ENCODE results near the gene PCDHGA1. TPM values are rescaled to one million over a fixed set of nuclear protein-coding genes. Genes with fewer than 3 reads are reported as not detected.
"Not testable (repeated sequence)": the region's sequence is repeated elsewhere in the genome, so short reads cannot be mapped to it uniquely, and the experiment has no call there.

Gene PCDHGA1
- total RNA-seq, 1 donor from 2014 or later: 0.57 TPM

- not testable (repeated sequence) for DNase-seq (ENCODE audit: low spot score)
These were observed 15.7 kb downstream of the PCDHGA1 start for GRCh38 chr5:141346017-141346416.

- DNase-seq (ENCODE audit: low spot score): no peak
These were observed 19.8 kb downstream of the PCDHGA1 start, which contains the start of gene PCDHGB1 for GRCh38 chr5:141349917-141350619. TSS of gene PCDHGB1 (plus strand) at chr5:141350099. CDS start at chr5:141350261, 162 bp downstream.

GRCh38 chr5:141351591-141351990, 21.3 kb downstream of the PCDHGA1 start:
- DNase-seq (ENCODE audit: low spot score): no peak

GRCh38 chr5:141354900-141355469, 24.7 kb downstream of the PCDHGA1 start, which contains the start of gene PCDHGA4:
TSS of gene PCDHGA4 (plus strand) at chr5:141355021. CDS start at chr5:141355108, 87 bp downstream.
- no peak for DNase-seq (ENCODE audit: low spot score)

GRCh38 chr5:141355641-141356040, 25.3 kb downstream of the PCDHGA1 start:
- DNase-seq (ENCODE audit: low spot score): no peak

GRCh38 chr5:141356133-141356532, 25.8 kb downstream of the PCDHGA1 start:
- DNase-seq (ENCODE audit: low spot score): no peak

- no peak for DNase-seq (ENCODE audit: low spot score)
These were observed 26.6 kb downstream of the PCDHGA1 start for GRCh38 chr5:141356950-141357349.

GRCh38 chr5:141359790-141360426, 29.6 kb downstream of the PCDHGA1 start, which contains the start of gene PCDHGB2:
TSS of gene PCDHGB2 (plus strand) at chr5:141359994. CDS start at chr5:141360136, 142 bp downstream.
- DNase-seq (ENCODE audit: low spot score): no peak

GRCh38 chr5:141360685-141361084, 30.4 kb downstream of the PCDHGA1 start:
- DNase-seq (ENCODE audit: low spot score): no peak

- DNase-seq (ENCODE audit: low spot score): no peak
These were observed 32.4 kb downstream of the PCDHGA1 start for GRCh38 chr5:141362719-141363118.

GRCh38 chr5:141363952-141364660, 33.8 kb downstream of the PCDHGA1 start, which contains the start of gene PCDHGA5:
TSS of gene PCDHGA5 (plus strand) at chr5:141364162. CDS start at chr5:141364331, 169 bp downstream.
- no peak for DNase-seq (ENCODE audit: low spot score)

GRCh38 chr5:141366016-141366896, 35.9 kb downstream of the PCDHGA1 start:
- no peak for DNase-seq (ENCODE audit: low spot score)

GRCh38 chr5:141369994-141370848, 39.9 kb downstream of the PCDHGA1 start, which contains the start of gene PCDHGB3:
TSS of gene PCDHGB3 (plus strand) at chr5:141370242. CDS start at chr5:141370395, 153 bp downstream.
- no peak for DNase-seq (ENCODE audit: low spot score)

GRCh38 chr5:141371572-141372475, 41.5 kb downstream of the PCDHGA1 start:
- no peak for DNase-seq (ENCODE audit: low spot score)

- DNase-seq (ENCODE audit: low spot score): no peak
These were observed 43.5 kb downstream of the PCDHGA1 start, which contains the start of gene PCDHGA6 for GRCh38 chr5:141373673-141374317. TSS of gene PCDHGA6 (plus strand) at chr5:141373891. CDS start at chr5:141374084, 193 bp downstream.

- DNase-seq (ENCODE audit: low spot score): no peak
These were observed 44.3 kb downstream of the PCDHGA1 start for GRCh38 chr5:141374627-141375026.

GRCh38 chr5:141375444-141376155, 45.3 kb downstream of the PCDHGA1 start:
- DNase-seq (ENCODE audit: low spot score): not testable (repeated sequence)

All from ureter (tissue), 1 donor.